ENCODE results near the gene MRPL22. TPM values are rescaled to one million over a fixed set of nuclear protein-coding genes. Genes with fewer than 3 reads are reported as not detected.

Gene MRPL22
- polyA plus RNA-seq, 3 donors = 11.6 to 66.1 (median 56.7) TPM

DNA sequence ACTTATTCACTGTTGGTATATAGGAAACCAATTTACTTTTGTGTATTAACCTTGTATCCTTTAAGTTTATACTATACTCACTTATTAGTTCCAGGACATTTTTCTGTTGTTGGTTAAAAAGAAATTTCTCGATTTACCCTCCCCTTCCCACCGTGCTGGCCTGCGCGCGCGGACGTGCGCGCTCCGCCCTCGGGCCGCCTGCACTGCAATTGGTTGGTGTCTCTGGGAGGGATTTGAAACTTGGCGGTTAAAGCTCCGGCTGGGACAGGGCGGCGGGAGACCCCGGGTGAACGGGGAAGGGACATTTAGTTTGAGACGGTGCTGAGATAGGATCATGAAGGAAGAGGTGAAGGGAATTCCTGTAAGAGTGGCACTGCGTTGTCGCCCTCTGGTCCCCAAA is 72.7 kb downstream of the MRPL22 start, which contains the start of gene KIF4B:
Gene KIF4B, plus strand, starts transcription at position 230 of the 400 bp plus-strand sequence. Its CDS starts 105 bp downstream, at position 335.
- Histone ChIP-seq H3K9me3 (replicated peaks in 1 of 2; ENCODE audit: control insufficient read depth in 1 of 2, insufficient read depth in 1 of 2, low read length in 2 of 2) (no peaks in the 10 kb centered on the region), H2AFZ (ENCODE audit: insufficient read depth, low read depth, low read length, poor library complexity, severe bottlenecking) (no peak within 1 kb of the TSS), H4K20me1 (ENCODE audit: insufficient read depth, low read length) (no peaks in the 10 kb centered on the region), H3K4me2 (replicated peaks; ENCODE audit: extremely low read depth, low read length, poor library complexity, severe bottlenecking) (no peak within 1 kb of the TSS), H3K4me1 (ENCODE audit: control insufficient read depth in 1 of 2, insufficient read depth in 2 of 2, low read length in 2 of 2) (no peaks in the 10 kb centered on the region), H3K79me2 (ENCODE audit: insufficient read depth, low read length) (no peaks in the 10 kb centered on the region), H3K27me3 (ENCODE audit: control insufficient read depth in 2 of 2, insufficient read depth in 2 of 2, low read length in 2 of 2) (peaks cover 0 to 2% of the 10 kb centered on the region in 2 donors), H3K27ac (ENCODE audit: low read depth in 1 of 2, low read length in 2 of 2) (no peak within 1 kb of the TSS), H3K9ac (ENCODE audit: insufficient read depth, low read length, poor library complexity, severe bottlenecking) (no peak within 1 kb of the TSS), H3K4me3 (replicated peaks in 1 of 3; ENCODE audit: low read depth in 2 of 3, low read length in 3 of 3) (no peak within 1 kb of the TSS), H3K36me3 (replicated peaks in 1 of 2; ENCODE audit: control insufficient read depth in 1 of 2, insufficient read depth in 2 of 2, low read length in 2 of 2) (no peaks in the 10 kb centered on the region)
- no peaks in the 10 kb centered on the region for H3K4me1 Mint-ChIP-seq
- peaks cover 4 to 8% (median 8%) of the 10 kb centered on the region in 3 donors for H3K27me3 Mint-ChIP-seq (ENCODE audit: low read depth in 3 of 3)
- intact Hi-C loops (cut with micrococcal nuclease) = no loop called here
- H3K9me3 Mint-ChIP-seq = peaks cover 0 to 2% (median 0%) of the 10 kb centered on the region in 7 donors
- TF ChIP-seq, protein P1, sequence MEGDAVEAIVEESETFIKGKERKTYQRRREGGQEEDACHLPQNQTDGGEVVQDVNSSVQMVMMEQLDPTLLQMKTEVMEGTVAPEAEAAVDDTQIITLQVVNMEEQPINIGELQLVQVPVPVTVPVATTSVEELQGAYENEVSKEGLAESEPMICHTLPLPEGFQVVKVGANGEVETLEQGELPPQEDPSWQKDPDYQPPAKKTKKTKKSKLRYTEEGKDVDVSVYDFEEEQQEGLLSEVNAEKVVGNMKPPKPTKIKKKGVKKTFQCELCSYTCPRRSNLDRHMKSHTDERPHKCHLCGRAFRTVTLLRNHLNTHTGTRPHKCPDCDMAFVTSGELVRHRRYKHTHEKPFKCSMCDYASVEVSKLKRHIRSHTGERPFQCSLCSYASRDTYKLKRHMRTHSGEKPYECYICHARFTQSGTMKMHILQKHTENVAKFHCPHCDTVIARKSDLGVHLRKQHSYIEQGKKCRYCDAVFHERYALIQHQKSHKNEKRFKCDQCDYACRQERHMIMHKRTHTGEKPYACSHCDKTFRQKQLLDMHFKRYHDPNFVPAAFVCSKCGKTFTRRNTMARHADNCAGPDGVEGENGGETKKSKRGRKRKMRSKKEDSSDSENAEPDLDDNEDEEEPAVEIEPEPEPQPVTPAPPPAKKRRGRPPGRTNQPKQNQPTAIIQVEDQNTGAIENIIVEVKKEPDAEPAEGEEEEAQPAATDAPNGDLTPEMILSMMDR (IDR thresholded peaks at IDR 0.05) = no peak
- H3K4me3 Mint-ChIP-seq = peak within 1 kb of the TSS in 1 of 2 donors; percentile 13
- WGBS (ENCODE audit: insufficient coverage) = 91% methylated on average over 14 of the region's 21 CpGs
- no peak for DNase-seq
- no peaks in the 10 kb centered on the region for H3K36me3 Mint-ChIP-seq
- no peak within 1 kb of the TSS for H3K27ac Mint-ChIP-seq

DNA sequence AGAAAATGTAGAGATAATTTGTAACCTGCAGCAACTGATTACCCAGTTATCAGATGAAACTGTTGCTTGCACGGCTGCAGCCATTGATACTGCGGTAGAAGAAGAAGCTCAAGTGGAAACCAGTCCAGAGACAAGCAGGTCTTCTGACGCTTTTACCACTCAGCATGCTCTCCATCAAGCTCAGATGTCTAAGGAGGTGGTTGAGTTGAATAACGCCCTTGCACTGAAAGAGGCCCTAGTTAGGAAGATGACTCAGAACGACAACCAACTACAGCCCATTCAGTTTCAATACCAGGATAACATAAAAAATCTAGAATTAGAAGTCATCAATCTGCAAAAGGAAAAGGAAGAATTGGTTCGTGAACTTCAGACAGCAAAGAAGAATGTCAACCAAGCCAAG is 74.4 kb downstream of the MRPL22 start:
- 100% methylated on average over 2 of the region's 6 CpGs for WGBS (ENCODE audit: insufficient coverage)
- no peaks in the 10 kb centered on the region for H3K36me3 Mint-ChIP-seq
- H3K4me1 ChIP-seq (ENCODE audit: control insufficient read depth in 1 of 2, insufficient read depth in 2 of 2, low read length in 2 of 2) = no peaks in the 10 kb centered on the region

More for the DNA sequence above, 74.4 kb downstream of the MRPL22 start:
- DNase-seq = no peak
- H4K20me1 ChIP-seq (ENCODE audit: insufficient read depth, low read length) = no peaks in the 10 kb centered on the region
- H3K79me2 ChIP-seq (ENCODE audit: insufficient read depth, low read length) = no peaks in the 10 kb centered on the region
- H3K9me3 ChIP-seq (replicated peaks in 1 of 2; ENCODE audit: control insufficient read depth in 1 of 2, insufficient read depth in 1 of 2, low read length in 2 of 2) = peaks cover 0 to 3% of the 10 kb centered on the region in 2 donors
- H3K27ac ChIP-seq (ENCODE audit: low read depth in 1 of 2, low read length in 2 of 2) = no peak overlapping the region
- intact Hi-C loops (cut with micrococcal nuclease) = no loop called here
- H3K4me3 Mint-ChIP-seq = no peak overlapping the region
- H3K9ac ChIP-seq (ENCODE audit: insufficient read depth, low read length, poor library complexity, severe bottlenecking) = no peak overlapping the region
- H3K27ac Mint-ChIP-seq = no peak overlapping the region
- H3K4me2 ChIP-seq (replicated peaks; ENCODE audit: extremely low read depth, low read length, poor library complexity, severe bottlenecking) = no peak overlapping the region
- H3K4me3 ChIP-seq (replicated peaks in 1 of 3; ENCODE audit: low read depth in 2 of 3, low read length in 3 of 3) = no peak overlapping the region
- TF ChIP-seq, protein P1 (IDR thresholded peaks at IDR 0.05) = no peak
- peaks cover 0 to 3% (median 1%) of the 10 kb centered on the region in 7 donors for H3K9me3 Mint-ChIP-seq
- no peaks in the 10 kb centered on the region for H3K36me3 ChIP-seq (replicated peaks in 1 of 2; ENCODE audit: control insufficient read depth in 1 of 2, insufficient read depth in 2 of 2, low read length in 2 of 2)
- H2AFZ ChIP-seq (ENCODE audit: insufficient read depth, low read depth, low read length, poor library complexity, severe bottlenecking) = no peak overlapping the region
- H3K27me3 ChIP-seq (ENCODE audit: control insufficient read depth in 2 of 2, insufficient read depth in 2 of 2, low read length in 2 of 2) = peaks cover 0 to 2% of the 10 kb centered on the region in 2 donors
- no peaks in the 10 kb centered on the region for H3K4me1 Mint-ChIP-seq
- H3K27me3 Mint-ChIP-seq (ENCODE audit: low read depth in 3 of 3) = peaks cover 4 to 8% (median 5%) of the 10 kb centered on the region in 3 donors
